Adipocyte (in vitro differentiated cells): ENCODE results near the gene PIEZO1.
"Not testable (repeated sequence)": the region's sequence is repeated elsewhere in the genome, so short reads cannot be mapped to it uniquely, and the experiment has no call there.

Source experiments
- DNase-seq: peaks from one replicate; pipeline ENCODE4 v3.0.0-alpha.2; 2015; ENCODE audit warnings: low read depth
- H3K27me3 ChIP-seq: replicated peaks from 2 replicates; pipeline ENCODE4 v1.7.0; 2013; ENCODE audit warnings: mild to moderate bottlenecking, low read length, moderate library complexity; ENCODE audit not compliant: control insufficient read depth, insufficient read depth
- H3K36me3 ChIP-seq: 2 replicates; pipeline ENCODE4 v1.7.0; 2013; ENCODE audit warnings: low read length, mild to moderate bottlenecking, moderate library complexity; ENCODE audit not compliant: control insufficient read depth, insufficient read depth, severe bottlenecking
- H3K4me1 ChIP-seq: 2 replicates; pipeline ENCODE4 v1.7.0; 2013; ENCODE audit warnings: mild to moderate bottlenecking, low read length, moderate library complexity; ENCODE audit not compliant: control insufficient read depth, insufficient read depth
- H3K4me3 ChIP-seq: 2 replicates; pipeline ENCODE4 v1.7.0; 2013; ENCODE audit warnings: mild to moderate bottlenecking, low read length, moderate library complexity
- H3K9ac ChIP-seq: 2 replicates; pipeline ENCODE4 v1.7.0; 2013; ENCODE audit warnings: mild to moderate bottlenecking, low read length, moderate library complexity
- H3K9me3 ChIP-seq: 2 replicates; pipeline ENCODE4 v1.7.0; 2013; ENCODE audit warnings: mild to moderate bottlenecking, low read length, moderate library complexity; ENCODE audit not compliant: control insufficient read depth

Gene PIEZO1

GRCh38 chr16:88798073-88798472 is 13.1 kb upstream of the PIEZO1 start:
- Histone ChIP-seq H3K4me3 (no peak overlapping the region), H3K4me1 (peaks cover 4% of the 10 kb centered on the region), H3K27me3 (no peaks in the 10 kb centered on the region), H3K9me3 (no peaks in the 10 kb centered on the region), H3K36me3 (no peaks in the 10 kb centered on the region), H3K9ac (no peak overlapping the region)
- DNase-seq = no peak

- H3K36me3 ChIP-seq = no peaks in the 10 kb centered on the region
- peaks cover 6% of the 10 kb centered on the region for H3K27me3 ChIP-seq
- no peak overlapping the region for H3K4me3 ChIP-seq
- no peak for DNase-seq
- no peaks in the 10 kb centered on the region for H3K9me3 ChIP-seq
- H3K4me1 ChIP-seq = peaks cover 9% of the 10 kb centered on the region
- H3K9ac ChIP-seq = no peak overlapping the region
Measured at GRCh38 chr16:88796278-88796677, 11.3 kb upstream of the PIEZO1 start.

GRCh38 chr16:88793251-88793954 is 8.4 kb upstream of the PIEZO1 start:
- Histone ChIP-seq H3K4me1 (peaks cover 19% of the 10 kb centered on the region), H3K27me3 (peaks cover 6% of the 10 kb centered on the region), H3K9ac (no peak overlapping the region), H3K9me3 (no peaks in the 10 kb centered on the region), H3K4me3 (no peak overlapping the region), H3K36me3 (no peaks in the 10 kb centered on the region)
- no peak for DNase-seq

- H3K9ac ChIP-seq = no peak overlapping the region
- no peak overlapping the region for H3K4me3 ChIP-seq
- H3K27me3 ChIP-seq = peaks cover 6% of the 10 kb centered on the region
- H3K36me3 ChIP-seq = no peaks in the 10 kb centered on the region
- H3K4me1 ChIP-seq = peaks cover 19% of the 10 kb centered on the region
- H3K9me3 ChIP-seq = no peaks in the 10 kb centered on the region
- no peak for DNase-seq
Measured at GRCh38 chr16:88792668-88793250, 7.7 kb upstream of the PIEZO1 start.

GRCh38 chr16:88792078-88792550 is 7.1 kb upstream of the PIEZO1 start:
- peak; percentile 62 for DNase-seq
- Histone ChIP-seq H3K36me3 (no peaks in the 10 kb centered on the region), H3K27me3 (peaks cover 6% of the 10 kb centered on the region)

DNA sequence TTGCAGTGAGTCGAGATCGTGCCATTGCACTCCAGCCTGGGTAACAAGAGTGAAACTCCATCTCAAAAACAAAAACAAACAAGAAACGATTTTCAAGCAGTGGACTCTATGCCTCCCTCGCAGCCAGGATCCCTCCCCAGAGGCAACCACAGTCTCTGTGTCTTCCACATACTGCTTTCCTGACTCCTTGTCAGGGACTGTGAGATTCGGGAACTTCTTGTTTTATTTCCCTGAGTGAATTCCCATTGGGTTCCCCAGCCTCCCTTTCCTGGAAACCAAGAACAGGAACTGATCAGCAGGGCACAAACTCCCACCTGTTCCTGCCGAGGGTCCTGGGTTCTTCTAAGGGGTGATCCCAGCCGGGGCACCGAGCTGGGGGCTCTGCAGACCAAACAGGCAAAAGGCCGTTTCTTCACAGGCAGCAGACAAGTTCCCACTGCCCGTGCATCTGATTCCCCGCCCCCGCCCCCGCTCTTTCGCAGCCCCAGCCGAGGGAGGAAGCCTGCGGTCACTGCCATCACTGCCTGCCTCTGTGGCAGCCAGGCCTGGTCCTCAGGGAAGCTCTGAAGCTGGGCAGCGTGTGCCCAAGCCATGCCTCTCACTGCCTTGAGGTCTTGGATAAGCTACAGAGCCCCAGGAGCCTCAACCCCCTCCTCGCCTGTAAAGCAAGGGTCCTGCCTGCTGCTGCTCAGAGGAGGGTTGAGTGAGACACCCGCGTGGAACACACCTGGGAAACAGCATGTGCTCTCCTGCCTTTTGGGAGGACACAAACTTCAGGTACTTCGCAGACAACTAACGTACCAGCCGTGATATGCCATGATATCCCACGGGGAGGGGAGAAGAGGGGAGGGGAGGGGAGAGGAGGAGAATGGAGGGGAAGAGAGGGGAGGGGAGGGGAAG is 5.5 kb upstream of the PIEZO1 start:
- no peak overlapping the region for H3K4me3 ChIP-seq
- peaks cover 6% of the 10 kb centered on the region for H3K27me3 ChIP-seq
- no peak overlapping the region for H3K9ac ChIP-seq
- peaks cover 23% of the 10 kb centered on the region for H3K4me1 ChIP-seq
- peak; percentile 55 for DNase-seq
- H3K36me3 ChIP-seq = no peaks in the 10 kb centered on the region
- no peaks in the 10 kb centered on the region for H3K9me3 ChIP-seq

More at GRCh38 chr16:88792078-88792550, 7.1 kb upstream of the PIEZO1 start:
- H3K4me1 ChIP-seq = peaks cover 23% of the 10 kb centered on the region
- no peak overlapping the region for H3K9ac ChIP-seq
- H3K9me3 ChIP-seq = no peaks in the 10 kb centered on the region
- no peak overlapping the region for H3K4me3 ChIP-seq

DNA sequence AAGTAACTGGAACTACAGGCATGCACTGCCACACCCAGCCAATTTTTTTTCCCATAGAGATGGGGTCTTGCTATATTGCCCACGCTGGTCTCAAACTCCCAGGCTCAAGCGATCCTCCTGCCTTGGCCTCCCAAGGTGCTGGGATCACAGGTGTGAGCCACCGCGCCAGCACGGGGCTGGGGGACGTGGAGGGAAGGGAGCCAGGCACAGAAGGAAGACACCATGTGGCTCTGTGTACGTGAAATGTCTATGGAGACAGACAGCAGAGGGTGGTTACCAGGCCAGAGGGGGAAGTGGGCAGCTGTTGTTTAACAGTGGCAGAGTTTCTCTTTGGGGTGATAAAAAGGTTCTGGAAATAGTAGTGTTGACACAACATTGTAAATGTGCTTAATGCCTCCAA is 4.6 kb upstream of the PIEZO1 start:
- DNase-seq = no peak
- H3K4me1 ChIP-seq = peaks cover 23% of the 10 kb centered on the region
- H3K9me3 ChIP-seq = no peaks in the 10 kb centered on the region
- no peaks in the 10 kb centered on the region for H3K36me3 ChIP-seq
- H3K27me3 ChIP-seq = peaks cover 6% of the 10 kb centered on the region
- H3K9ac ChIP-seq = no peak overlapping the region
- no peak overlapping the region for H3K4me3 ChIP-seq

DNA sequence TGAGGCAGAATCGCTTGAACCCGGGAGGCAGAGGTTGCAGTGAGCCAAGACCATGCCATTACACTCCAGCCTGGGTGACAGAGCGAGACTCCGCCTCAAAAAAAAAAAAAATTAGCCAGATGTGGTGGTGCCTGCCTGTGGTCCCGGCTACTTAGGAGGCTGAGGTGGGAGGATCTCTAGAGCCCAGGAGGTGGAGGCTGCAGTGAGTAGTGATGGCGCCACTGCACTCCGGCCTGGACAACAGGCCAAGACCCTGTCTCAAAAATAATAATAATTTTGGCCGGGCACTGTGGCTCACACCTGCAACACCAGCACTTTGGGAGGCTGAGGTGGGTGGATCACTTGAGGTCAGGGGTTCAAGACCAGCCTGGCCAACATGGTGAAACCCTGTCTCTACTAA is 3.7 kb upstream of the PIEZO1 start:
- H3K36me3 ChIP-seq, H3K27me3 ChIP-seq, H3K9me3 ChIP-seq, H3K9ac ChIP-seq, DNase-seq, H3K4me3 ChIP-seq: not testable (repeated sequence)
- H3K4me1 ChIP-seq = peaks cover 23% of the 10 kb centered on the region

DNA sequence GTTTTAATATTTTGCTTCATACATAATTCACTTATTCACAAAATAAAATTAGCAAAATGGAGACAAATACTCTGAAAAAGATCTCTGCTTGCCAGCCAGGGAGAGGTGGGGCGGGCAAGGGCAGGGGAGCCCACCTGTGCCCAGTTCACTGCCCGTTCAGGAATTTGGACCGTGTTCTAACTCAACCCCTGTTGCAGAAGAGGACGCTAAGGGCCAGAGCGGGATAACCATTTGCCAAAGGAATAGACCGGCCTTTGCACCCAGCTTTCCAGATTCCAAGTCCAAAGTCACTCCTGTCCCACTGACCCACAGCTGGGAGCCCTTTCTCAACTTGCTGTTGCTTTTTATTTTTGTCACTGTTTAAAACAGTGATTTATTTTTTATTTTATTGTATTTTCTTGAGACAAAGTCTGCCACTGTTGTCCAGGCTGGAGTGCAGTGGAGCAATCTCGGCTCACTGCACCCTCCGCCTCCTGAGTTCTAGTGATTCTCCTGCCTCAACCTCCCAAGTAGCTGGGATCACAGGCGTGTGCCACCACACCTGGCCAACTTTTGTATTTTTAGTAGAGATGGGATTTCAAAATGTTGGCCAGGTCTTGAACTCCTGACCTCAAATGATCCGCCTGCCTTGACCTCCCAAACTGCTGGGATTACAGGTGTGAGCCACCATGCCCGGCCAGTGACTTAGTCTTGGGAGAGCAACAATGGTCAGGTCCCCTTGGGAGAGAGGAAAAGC is 2.7 kb upstream of the PIEZO1 start:
- Histone ChIP-seq H3K9me3 (no peaks in the 10 kb centered on the region), H3K27me3 (peaks cover 4% of the 10 kb centered on the region), H3K4me1 (peaks cover 30% of the 10 kb centered on the region), H3K9ac (no peak overlapping the region), H3K36me3 (no peaks in the 10 kb centered on the region), H3K4me3 (no peak overlapping the region)
- no peak for DNase-seq

DNA sequence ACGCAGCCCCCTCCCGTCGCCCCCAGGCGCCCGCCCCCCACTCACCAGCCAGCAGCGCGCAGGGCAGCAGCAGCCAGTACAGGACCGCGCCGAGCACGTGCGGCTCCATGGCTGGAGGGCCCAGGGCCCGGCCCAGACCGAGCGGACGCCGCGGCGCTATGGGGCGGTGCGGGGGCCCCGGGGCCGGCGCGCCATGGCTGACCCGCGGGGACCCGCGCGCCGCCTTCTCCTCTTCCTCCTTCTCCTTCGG is 239 bp downstream of the PIEZO1 start:
- no peak for DNase-seq
- peak overlapping the region; percentile 89 for H3K4me3 ChIP-seq
- H3K9ac ChIP-seq = peak overlapping the region; percentile 96
- H3K4me1 ChIP-seq = peaks cover 41% of the 10 kb centered on the region
- H3K36me3 ChIP-seq = no peaks in the 10 kb centered on the region
- no peaks in the 10 kb centered on the region for H3K27me3 ChIP-seq
- no peaks in the 10 kb centered on the region for H3K9me3 ChIP-seq
